ENCODE measurements around the gene RPS25. TPM values are rescaled to one million over a fixed set of nuclear protein-coding genes. Genes with fewer than 3 reads are reported as not detected.

Gene RPS25
- total RNA-seq, 2 experiments from 2014 or later: 1,901 to 1,911 TPM

DNA sequence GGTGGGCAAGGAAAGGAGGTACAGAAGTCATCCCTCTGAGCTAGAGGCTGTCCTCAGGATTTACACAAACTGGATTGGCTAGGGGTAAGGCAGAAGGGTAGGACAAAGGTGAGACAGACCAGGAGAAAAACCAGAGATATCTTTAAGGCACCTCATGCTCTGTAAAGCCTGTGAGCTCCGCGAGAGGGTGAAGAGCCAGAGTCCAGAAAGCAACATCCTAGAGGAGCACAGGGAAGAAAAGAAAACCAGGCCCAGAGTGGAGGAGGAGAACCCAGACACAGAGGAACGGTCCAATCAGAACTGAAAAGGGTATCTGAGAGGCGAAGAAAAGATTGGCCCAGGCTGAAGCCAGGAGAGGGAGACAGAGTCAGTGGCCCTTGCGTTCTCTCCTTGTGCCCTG is 7.4 kb upstream of the RPS25 start:
- H3K36me3 Mint-ChIP-seq (ENCODE audit: low read depth): peaks cover 53% of the 10 kb centered on the region
- ChIA-PET CTCF (interaction anchor here (3.3 kb wide), 1 partner anchor 30 kb away, joined by 8 read pairs; no protein-coding TSS in a partner anchor), POLR2A (interaction anchor here (0.7 to 8.4 kb wide), 2 partner anchors 8 to 29 kb away, joined by 3 to 98 read pairs; partner anchors contain the start of genes RPS25 and TRAPPC4)
- H3K9me3 Mint-ChIP-seq: no peaks in the 10 kb centered on the region
- H3K27ac Mint-ChIP-seq: peak overlapping the region; percentile 81
- peaks cover 53% of the 10 kb centered on the region for H3K4me1 Mint-ChIP-seq (ENCODE audit: low read depth)
- intact Hi-C loops (cut with micrococcal nuclease): no loop called here
- no peak overlapping the region for H3K4me3 Mint-ChIP-seq
- DNase-seq (no peak), ATAC-seq (no peak)
- no peaks in the 10 kb centered on the region for H3K27me3 Mint-ChIP-seq
- TF ChIP-seq, protein P1, sequence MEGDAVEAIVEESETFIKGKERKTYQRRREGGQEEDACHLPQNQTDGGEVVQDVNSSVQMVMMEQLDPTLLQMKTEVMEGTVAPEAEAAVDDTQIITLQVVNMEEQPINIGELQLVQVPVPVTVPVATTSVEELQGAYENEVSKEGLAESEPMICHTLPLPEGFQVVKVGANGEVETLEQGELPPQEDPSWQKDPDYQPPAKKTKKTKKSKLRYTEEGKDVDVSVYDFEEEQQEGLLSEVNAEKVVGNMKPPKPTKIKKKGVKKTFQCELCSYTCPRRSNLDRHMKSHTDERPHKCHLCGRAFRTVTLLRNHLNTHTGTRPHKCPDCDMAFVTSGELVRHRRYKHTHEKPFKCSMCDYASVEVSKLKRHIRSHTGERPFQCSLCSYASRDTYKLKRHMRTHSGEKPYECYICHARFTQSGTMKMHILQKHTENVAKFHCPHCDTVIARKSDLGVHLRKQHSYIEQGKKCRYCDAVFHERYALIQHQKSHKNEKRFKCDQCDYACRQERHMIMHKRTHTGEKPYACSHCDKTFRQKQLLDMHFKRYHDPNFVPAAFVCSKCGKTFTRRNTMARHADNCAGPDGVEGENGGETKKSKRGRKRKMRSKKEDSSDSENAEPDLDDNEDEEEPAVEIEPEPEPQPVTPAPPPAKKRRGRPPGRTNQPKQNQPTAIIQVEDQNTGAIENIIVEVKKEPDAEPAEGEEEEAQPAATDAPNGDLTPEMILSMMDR (IDR thresholded peaks at IDR 0.05): no peak

DNA sequence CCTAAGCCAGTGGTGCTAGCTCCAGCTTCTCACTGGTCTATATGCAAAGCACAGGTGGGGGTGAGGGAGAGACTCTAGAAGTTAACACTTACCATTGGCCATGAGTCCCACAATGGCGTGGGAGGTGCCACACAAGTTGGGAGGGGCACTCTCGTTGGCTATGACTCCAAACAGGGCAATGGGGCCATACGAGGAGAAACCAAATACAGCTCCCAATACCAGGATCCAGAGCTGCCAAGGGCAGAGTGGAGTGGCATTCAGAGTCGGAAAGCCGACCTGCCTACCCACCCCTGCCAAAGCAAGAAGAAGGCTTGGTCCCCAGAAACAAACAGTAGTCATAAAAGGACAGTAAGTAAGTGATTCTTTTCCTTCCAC is 6.9 kb upstream of the RPS25 start:
- Mint-ChIP-seq H3K27me3 (no peaks in the 10 kb centered on the region), H3K27ac (peak overlapping the region; percentile 81), H3K4me1 (ENCODE audit: low read depth) (peaks cover 57% of the 10 kb centered on the region), H3K36me3 (ENCODE audit: low read depth) (peaks cover 57% of the 10 kb centered on the region), H3K9me3 (no peaks in the 10 kb centered on the region), H3K4me3 (no peak overlapping the region)
- DNase-seq (no peak), ATAC-seq (no peak)
- ChIA-PET CTCF (interaction anchor here (3.3 kb wide), 1 partner anchor 30 kb away, joined by 8 read pairs; no protein-coding TSS in a partner anchor), POLR2A (interaction anchor here (0.7 to 8.4 kb wide), 3 partner anchors 8 to 183 kb away, joined by 3 to 98 read pairs (median 3); partner anchors contain the start of genes RPS25 and TRAPPC4)
- TF ChIP-seq, protein P1 (IDR thresholded peaks at IDR 0.05): no peak
- intact Hi-C loops (cut with micrococcal nuclease): no loop called here

DNA sequence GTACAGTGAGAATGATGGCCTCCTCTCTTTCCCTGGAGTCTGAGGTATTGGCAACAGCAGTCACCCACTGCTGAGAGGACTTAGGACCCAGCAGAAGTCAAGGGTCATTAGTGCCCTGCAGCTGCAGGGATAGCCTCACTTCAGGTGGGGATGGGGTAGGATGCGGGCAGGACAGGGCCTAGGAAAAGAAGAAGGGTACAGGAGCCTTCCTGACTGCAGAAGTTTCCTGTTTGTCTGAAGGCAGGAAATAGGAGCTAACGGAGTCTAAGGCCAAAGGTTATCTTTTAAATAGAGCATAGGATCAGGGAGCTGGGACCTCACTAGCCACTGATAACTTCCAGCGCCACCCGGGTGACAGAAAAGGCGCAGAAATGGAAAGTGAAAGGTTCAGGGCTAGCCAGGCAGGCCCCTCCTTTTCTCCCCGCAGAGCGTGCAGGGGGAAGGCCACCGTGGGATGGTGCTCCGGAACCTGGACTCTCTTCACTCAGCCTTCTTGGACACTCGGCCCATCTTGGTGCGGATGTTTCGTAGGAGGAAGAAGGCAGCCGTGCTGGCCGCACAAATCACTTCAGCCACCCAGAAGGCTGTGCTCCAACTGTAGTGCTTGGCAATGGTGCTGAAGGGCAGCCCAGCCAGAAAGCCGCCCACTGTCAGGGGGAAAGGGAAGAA is 6.4 kb upstream of the RPS25 start:
- H3K27ac Mint-ChIP-seq: peak overlapping the region; percentile 81
- H3K36me3 Mint-ChIP-seq (ENCODE audit: low read depth): peaks cover 62% of the 10 kb centered on the region
- no peaks in the 10 kb centered on the region for H3K9me3 Mint-ChIP-seq
- intact Hi-C loops (cut with micrococcal nuclease): no loop called here
- no peaks in the 10 kb centered on the region for H3K27me3 Mint-ChIP-seq
- CTCF ChIA-PET: interaction anchor here (3.3 kb wide), 1 partner anchor 31 kb away, joined by 8 read pairs; no protein-coding TSS in a partner anchor
- POLR2A ChIA-PET: interaction anchor here (0.7 to 8.4 kb wide), 3 partner anchors 7 to 182 kb away, joined by 3 to 98 read pairs (median 10); partner anchors contain the start of genes RPS25 and TRAPPC4
- DNase-seq (no peak), ATAC-seq (no peak)
- TF ChIP-seq, protein P1 (IDR thresholded peaks at IDR 0.05): no peak
- H3K4me3 Mint-ChIP-seq: no peak overlapping the region
- peaks cover 58% of the 10 kb centered on the region for H3K4me1 Mint-ChIP-seq (ENCODE audit: low read depth)

DNA sequence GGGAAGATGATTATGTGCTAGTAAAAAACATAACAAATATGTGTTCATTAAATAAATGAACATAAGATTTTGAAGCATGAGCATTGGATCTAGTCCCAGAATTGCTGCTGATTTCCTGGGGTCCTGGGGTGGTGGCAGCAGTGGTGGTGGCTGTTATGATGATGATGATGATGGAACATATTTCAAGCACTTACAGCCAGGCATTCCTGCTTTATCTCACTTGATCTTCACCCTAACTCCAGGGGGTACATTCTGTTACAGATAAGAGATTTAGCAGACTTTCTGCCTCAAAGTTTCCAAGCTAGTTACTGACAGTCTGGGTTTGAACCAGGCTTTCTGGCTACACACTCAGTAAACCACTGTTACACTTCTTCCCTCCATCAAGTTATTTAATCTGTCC is 5.6 kb upstream of the RPS25 start:
- peaks cover 50% of the 10 kb centered on the region for H3K4me1 Mint-ChIP-seq (ENCODE audit: low read depth)
- CTCF ChIA-PET: interaction anchor here (3.3 kb wide), 1 partner anchor 32 kb away, joined by 8 read pairs; no protein-coding TSS in a partner anchor
- peak overlapping the region; percentile 52 for H3K27ac Mint-ChIP-seq
- TF ChIP-seq, protein P1 (IDR thresholded peaks at IDR 0.05): no peak
- H3K27me3 Mint-ChIP-seq: no peaks in the 10 kb centered on the region
- H3K4me3 Mint-ChIP-seq: no peak overlapping the region
- POLR2A ChIA-PET: interaction anchor here (2.3 to 8.4 kb wide), 2 partner anchors 7 to 24 kb away, joined by 10 to 98 read pairs; partner anchors contain the start of genes RPS25 and TRAPPC4
- ATAC-seq: no peak
- H3K9me3 Mint-ChIP-seq: no peaks in the 10 kb centered on the region
- intact Hi-C loops (cut with micrococcal nuclease): no loop called here
- peaks cover 58% of the 10 kb centered on the region for H3K36me3 Mint-ChIP-seq (ENCODE audit: low read depth)
- no peak for DNase-seq

DNA sequence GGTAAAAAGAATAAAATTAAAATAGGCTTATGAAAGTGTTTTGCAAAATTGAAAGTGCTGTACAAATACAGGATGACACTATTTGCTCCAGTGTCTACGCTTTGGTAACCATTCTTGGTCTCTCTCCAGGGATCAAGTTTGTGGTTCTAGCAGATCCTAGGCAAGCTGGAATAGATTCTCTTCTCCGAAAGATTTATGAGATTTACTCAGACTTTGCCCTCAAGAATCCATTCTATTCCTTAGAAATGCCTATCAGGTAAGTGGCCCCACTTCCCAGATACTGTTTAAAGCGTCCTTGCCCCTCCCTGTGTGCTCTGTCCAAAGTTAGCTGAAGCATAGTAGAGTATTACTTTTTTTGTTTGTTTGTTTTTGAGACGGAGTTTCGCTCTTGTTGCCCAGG is 3.5 kb upstream of the RPS25 start:
- POLR2A ChIA-PET: interaction anchor here (1.7 kb wide), 1 partner anchor 24 kb away, joined by 5 read pairs; the partner anchor contains the start of gene CENATAC
- Mint-ChIP-seq H3K27ac (peak overlapping the region; percentile 39), H3K4me3 (peak overlapping the region; percentile 12), H3K36me3 (ENCODE audit: low read depth) (peaks cover 63% of the 10 kb centered on the region), H3K4me1 (ENCODE audit: low read depth) (peaks cover 48% of the 10 kb centered on the region), H3K27me3 (no peaks in the 10 kb centered on the region), H3K9me3 (no peaks in the 10 kb centered on the region)
- ATAC-seq: no peak
- no peak for DNase-seq
- CTCF ChIA-PET: interaction anchor here (1.7 kb wide), 1 partner anchor 32 kb away, joined by 3 read pairs; no protein-coding TSS in a partner anchor
- TF ChIP-seq, protein P1 (IDR thresholded peaks at IDR 0.05): no peak
- intact Hi-C loops (cut with micrococcal nuclease): no loop called here

Measured in activated CD8-positive, alpha-beta T cell treated with anti-CD3 and anti-CD28 coated beads for 36 hours (primary cell).